ENCODE results near the gene GTF2IRD2. TPM values are rescaled to one million over a fixed set of nuclear protein-coding genes. Genes with fewer than 3 reads are reported as not detected.
"Not testable (repeated sequence)": the region's sequence is repeated elsewhere in the genome, so short reads cannot be mapped to it uniquely, and the experiment has no call there.

The GTF2IRD2 gene
- total RNA-seq, 1 experiment from 2014 or later = 9.3 TPM

DNA sequence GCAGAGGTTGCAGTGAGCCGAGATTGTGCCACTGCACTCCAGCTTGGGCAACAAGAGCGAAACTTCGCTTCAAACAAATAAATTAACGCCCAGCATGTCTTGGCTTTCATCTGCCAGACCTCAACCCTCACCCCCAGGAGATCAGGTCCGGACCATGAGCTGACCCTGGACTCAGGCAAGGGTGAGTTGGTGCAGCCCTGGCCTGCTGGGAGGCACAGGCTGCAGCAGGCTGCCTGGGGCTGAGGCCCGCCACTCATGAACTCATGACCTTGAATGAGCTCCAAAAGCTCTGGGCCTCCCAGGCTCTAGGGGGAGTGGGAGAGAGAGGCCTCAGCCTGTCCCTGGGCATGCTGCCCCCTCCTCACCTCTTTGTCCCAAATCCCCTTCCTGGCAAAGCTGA is 79.3 kb downstream of the GTF2IRD2 start:
- H3K9ac ChIP-seq (ENCODE audit: low read length) = not testable (repeated sequence)
- peak; percentile 41 for DNase-seq

DNA sequence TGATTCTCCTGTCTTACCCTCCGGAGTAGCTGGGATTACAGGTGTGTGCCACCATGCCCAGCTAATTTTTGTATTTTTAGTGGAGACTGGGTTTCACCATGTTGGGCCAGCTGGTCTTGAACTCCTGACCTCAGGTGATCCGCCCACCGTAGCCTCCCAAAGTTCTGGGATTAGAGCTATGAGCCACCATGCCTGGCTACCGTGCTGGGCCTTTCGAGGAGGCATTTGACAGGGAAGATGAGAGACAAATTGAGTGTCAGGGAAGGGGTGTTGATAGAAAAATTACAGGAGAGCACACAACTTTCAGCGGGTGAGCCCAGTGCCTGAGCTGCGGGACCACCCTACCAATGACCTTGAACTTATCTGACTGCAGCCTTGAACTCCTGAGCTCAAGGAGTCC is 81.3 kb downstream of the GTF2IRD2 start:
- not testable (repeated sequence) for H3K79me2 ChIP-seq (ENCODE audit: low read length); H3K4me1 ChIP-seq (ENCODE audit: low read length); H3K27ac ChIP-seq (ENCODE audit: low read length)

More for the DNA sequence above, 79.3 kb downstream of the GTF2IRD2 start:
- not testable (repeated sequence) for H4K20me1 ChIP-seq (ENCODE audit: insufficient read depth, low read depth, low read length); H3K4me2 ChIP-seq (ENCODE audit: low read depth, low read length, poor library complexity, severe bottlenecking); H3K9me3 ChIP-seq (ENCODE audit: low read length); H3K36me3 ChIP-seq (ENCODE audit: insufficient read depth, low read length); H3K4me3 ChIP-seq (ENCODE audit: low read length); H2AFZ ChIP-seq (ENCODE audit: low read length); H3K79me2 ChIP-seq (ENCODE audit: low read length); H3K9me2 ChIP-seq (replicated peaks; ENCODE audit: insufficient read depth, low read length); H3K27me3 ChIP-seq (ENCODE audit: low read length); H3K4me1 ChIP-seq (ENCODE audit: low read length); H3K27ac ChIP-seq (ENCODE audit: low read length)

DNA sequence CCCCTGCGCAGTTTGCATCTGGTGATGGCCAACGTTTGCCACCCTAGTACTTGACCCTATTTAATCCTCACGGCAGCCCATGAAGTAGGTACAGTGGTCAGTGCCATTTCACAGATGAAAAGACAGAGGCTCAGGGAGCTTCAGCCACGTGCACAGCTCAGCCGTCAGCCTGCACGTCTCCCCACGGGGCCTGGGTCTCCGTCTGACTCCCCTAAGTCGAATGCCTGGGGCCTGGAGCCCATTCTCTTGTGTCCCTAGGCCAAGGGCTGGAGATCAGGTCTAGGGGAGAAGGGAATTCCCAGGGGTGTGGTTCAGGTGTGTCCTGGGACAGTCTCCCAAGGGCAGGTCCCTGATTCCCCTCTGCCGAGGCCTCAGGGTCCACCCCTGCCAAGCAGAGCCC is 84.4 kb downstream of the GTF2IRD2 start:
- not testable (repeated sequence) for H4K20me1 ChIP-seq (ENCODE audit: insufficient read depth, low read depth, low read length); H3K27me3 ChIP-seq (ENCODE audit: low read length); H3K36me3 ChIP-seq (ENCODE audit: insufficient read depth, low read length); H3K4me1 ChIP-seq (ENCODE audit: low read length); H3K4me3 ChIP-seq (ENCODE audit: low read length); H3K4me2 ChIP-seq (ENCODE audit: low read depth, low read length, poor library complexity, severe bottlenecking); H3K79me2 ChIP-seq (ENCODE audit: low read length); H3K9me2 ChIP-seq (replicated peaks; ENCODE audit: insufficient read depth, low read length); H2AFZ ChIP-seq (ENCODE audit: low read length); H3K9me3 ChIP-seq (ENCODE audit: low read length)
- peak; percentile 41 for DNase-seq
- 0 out of 2 replicates have a peak overlapping the region, but pooled peaks have one; percentile 45 for H3K9ac ChIP-seq (ENCODE audit: low read length)
- peak overlapping the region; percentile 80 for H3K27ac ChIP-seq (ENCODE audit: low read length)

More for the DNA sequence above, 81.3 kb downstream of the GTF2IRD2 start:
- H3K4me3 ChIP-seq (ENCODE audit: low read length); DNase-seq; H3K27me3 ChIP-seq (ENCODE audit: low read length); H3K9me3 ChIP-seq (ENCODE audit: low read length); H2AFZ ChIP-seq (ENCODE audit: low read length); H3K9ac ChIP-seq (ENCODE audit: low read length); H3K4me2 ChIP-seq (ENCODE audit: low read depth, low read length, poor library complexity, severe bottlenecking); H3K9me2 ChIP-seq (replicated peaks; ENCODE audit: insufficient read depth, low read length); H4K20me1 ChIP-seq (ENCODE audit: insufficient read depth, low read depth, low read length); H3K36me3 ChIP-seq (ENCODE audit: insufficient read depth, low read length): not testable (repeated sequence)

DNA sequence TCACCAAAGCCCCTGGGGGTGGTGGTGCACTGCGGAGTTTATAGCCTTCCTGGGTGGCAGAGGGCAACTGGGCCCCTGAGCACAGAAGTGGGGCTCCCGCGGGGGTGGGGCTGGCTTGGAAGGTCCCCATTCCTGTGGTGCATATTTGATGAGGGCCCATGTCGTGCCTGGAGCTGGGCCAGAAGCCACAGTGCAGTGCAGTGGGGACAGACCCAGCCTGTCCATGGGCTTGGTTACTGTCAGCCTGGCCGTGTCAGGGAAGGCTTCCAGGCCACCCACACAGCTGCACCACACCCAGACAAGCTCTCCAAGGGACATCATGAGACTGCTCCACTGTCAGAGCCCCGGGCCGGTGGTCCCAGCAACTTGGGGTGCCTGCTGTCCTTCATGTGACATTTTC is 84.9 kb downstream of the GTF2IRD2 start:
- DNase-seq; H3K9me2 ChIP-seq (replicated peaks; ENCODE audit: insufficient read depth, low read length); H3K9me3 ChIP-seq (ENCODE audit: low read length); H3K4me3 ChIP-seq (ENCODE audit: low read length); H3K36me3 ChIP-seq (ENCODE audit: insufficient read depth, low read length); H3K4me2 ChIP-seq (ENCODE audit: low read depth, low read length, poor library complexity, severe bottlenecking); H4K20me1 ChIP-seq (ENCODE audit: insufficient read depth, low read depth, low read length); H3K27me3 ChIP-seq (ENCODE audit: low read length); H3K79me2 ChIP-seq (ENCODE audit: low read length); H3K4me1 ChIP-seq (ENCODE audit: low read length); H3K9ac ChIP-seq (ENCODE audit: low read length); H2AFZ ChIP-seq (ENCODE audit: low read length): not testable (repeated sequence)
- H3K27ac ChIP-seq (ENCODE audit: low read length) = peak overlapping the region; percentile 80

DNA sequence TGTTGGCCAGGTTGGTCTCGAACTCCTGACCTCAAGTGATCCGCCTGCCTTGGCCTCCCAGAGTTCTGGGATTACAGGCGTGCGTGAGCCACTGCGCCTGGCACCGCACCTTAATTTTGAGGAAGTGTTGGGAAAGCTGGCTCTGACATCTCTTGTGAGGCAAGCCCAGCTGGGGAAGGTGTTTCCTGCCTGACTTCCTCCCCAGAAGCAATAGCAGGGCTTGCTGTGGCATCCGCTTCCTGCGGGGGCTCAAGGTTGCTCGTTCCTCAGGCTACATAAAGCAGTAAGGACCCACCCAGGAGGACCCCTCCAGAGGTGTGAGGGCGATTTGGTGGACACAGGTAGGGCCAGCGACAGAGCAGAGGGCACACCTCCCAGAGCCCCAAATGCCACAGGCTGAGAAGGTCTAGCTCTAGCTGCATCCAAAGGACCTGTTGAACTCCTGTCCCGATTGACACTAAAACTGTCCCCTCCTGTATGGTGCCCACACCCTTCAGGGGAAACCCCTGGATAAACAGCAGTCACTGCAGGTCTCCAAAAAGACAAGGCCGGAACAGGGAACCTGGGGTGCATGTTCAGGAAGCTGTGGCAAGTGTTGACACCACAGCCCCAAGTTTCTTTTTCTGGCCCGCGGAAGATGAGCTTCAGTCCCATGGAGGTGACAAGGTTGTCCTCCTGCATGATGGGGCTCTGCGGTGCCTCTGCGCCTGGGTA is 86.0 kb downstream of the GTF2IRD2 start:
- DNase-seq; H3K27ac ChIP-seq (ENCODE audit: low read length); H3K4me1 ChIP-seq (ENCODE audit: low read length); H2AFZ ChIP-seq (ENCODE audit: low read length); H3K9ac ChIP-seq (ENCODE audit: low read length); H3K9me2 ChIP-seq (replicated peaks; ENCODE audit: insufficient read depth, low read length); H3K27me3 ChIP-seq (ENCODE audit: low read length); H3K4me2 ChIP-seq (ENCODE audit: low read depth, low read length, poor library complexity, severe bottlenecking); H4K20me1 ChIP-seq (ENCODE audit: insufficient read depth, low read depth, low read length); H3K79me2 ChIP-seq (ENCODE audit: low read length); H3K36me3 ChIP-seq (ENCODE audit: insufficient read depth, low read length); H3K9me3 ChIP-seq (ENCODE audit: low read length); H3K4me3 ChIP-seq (ENCODE audit: low read length): not testable (repeated sequence)

DNA sequence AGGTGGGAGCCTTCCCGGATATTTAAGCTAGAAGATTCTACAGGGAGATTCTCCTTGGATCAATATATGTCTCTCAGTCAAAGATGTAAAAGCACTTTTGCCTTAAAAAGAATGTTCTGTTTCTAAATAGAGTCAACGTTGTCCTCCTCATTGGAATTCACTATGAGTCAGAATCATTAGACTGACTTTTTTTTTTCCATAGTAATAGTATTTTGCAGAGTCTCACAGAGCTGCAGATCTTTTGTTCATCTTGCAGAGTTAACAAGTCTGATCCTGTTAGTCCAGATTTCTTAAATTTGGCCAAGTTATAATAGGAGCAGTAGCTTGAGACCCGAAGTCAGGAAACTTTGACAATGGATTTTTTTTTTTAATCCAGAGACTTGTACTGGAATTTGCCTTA is 92.4 kb downstream of the GTF2IRD2 start:
- H3K27ac ChIP-seq (ENCODE audit: low read length); H3K4me1 ChIP-seq (ENCODE audit: low read length); H3K4me3 ChIP-seq (ENCODE audit: low read length); H3K36me3 ChIP-seq (ENCODE audit: insufficient read depth, low read length); H4K20me1 ChIP-seq (ENCODE audit: insufficient read depth, low read depth, low read length); H3K9me3 ChIP-seq (ENCODE audit: low read length); H2AFZ ChIP-seq (ENCODE audit: low read length); H3K9me2 ChIP-seq (replicated peaks; ENCODE audit: insufficient read depth, low read length); H3K4me2 ChIP-seq (ENCODE audit: low read depth, low read length, poor library complexity, severe bottlenecking); H3K27me3 ChIP-seq (ENCODE audit: low read length); H3K79me2 ChIP-seq (ENCODE audit: low read length); DNase-seq; H3K9ac ChIP-seq (ENCODE audit: low read length): not testable (repeated sequence)

DNA sequence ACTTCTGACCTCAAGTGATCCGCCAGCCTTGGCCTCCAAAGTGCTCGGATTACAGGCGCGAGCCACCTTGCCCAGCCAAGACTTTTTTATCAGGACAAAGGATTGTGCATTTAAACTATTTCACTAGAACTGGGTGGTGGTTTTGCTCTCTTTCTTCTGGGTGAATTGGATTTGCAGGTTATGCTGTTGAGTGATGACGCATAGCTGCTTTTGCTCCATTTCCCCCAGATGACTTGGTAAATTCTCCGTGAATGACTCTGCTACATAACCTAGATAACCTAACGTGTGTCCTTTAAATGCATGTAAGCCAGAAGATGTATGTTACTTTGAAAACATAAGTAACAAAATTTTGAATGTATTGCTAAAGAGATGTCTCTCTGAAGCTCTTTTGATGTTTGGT is 93.1 kb downstream of the GTF2IRD2 start:
- not testable (repeated sequence) for H3K4me1 ChIP-seq (ENCODE audit: low read length); H3K9me3 ChIP-seq (ENCODE audit: low read length); H3K27ac ChIP-seq (ENCODE audit: low read length); DNase-seq; H3K4me2 ChIP-seq (ENCODE audit: low read depth, low read length, poor library complexity, severe bottlenecking); H3K9ac ChIP-seq (ENCODE audit: low read length); H3K36me3 ChIP-seq (ENCODE audit: insufficient read depth, low read length); H3K79me2 ChIP-seq (ENCODE audit: low read length); H3K4me3 ChIP-seq (ENCODE audit: low read length); H3K27me3 ChIP-seq (ENCODE audit: low read length); H2AFZ ChIP-seq (ENCODE audit: low read length); H3K9me2 ChIP-seq (replicated peaks; ENCODE audit: insufficient read depth, low read length); H4K20me1 ChIP-seq (ENCODE audit: insufficient read depth, low read depth, low read length)

DNA sequence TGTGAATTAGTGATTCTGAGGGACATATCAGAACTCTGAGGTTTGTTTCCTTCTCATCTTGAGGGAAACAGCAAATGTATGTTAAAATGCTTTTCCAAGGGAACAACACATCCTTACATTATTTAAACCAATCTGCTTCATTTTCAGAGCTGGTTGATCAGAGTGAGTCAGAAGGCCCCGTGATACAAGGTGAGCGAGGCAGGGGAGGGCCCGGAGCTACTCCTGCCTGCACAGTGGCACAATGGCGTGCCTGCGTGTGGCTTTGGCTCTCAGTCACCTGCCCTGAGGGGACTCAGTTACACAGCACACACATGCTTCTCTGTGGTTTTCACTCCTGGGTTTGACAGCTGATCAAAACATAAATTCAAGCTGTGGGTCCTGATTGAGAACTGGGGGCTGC is 94.7 kb downstream of the GTF2IRD2 start:
- H3K9me2 ChIP-seq (replicated peaks; ENCODE audit: insufficient read depth, low read length); H3K79me2 ChIP-seq (ENCODE audit: low read length); H3K9me3 ChIP-seq (ENCODE audit: low read length); H3K36me3 ChIP-seq (ENCODE audit: insufficient read depth, low read length); DNase-seq; H3K4me1 ChIP-seq (ENCODE audit: low read length); H3K27ac ChIP-seq (ENCODE audit: low read length); H3K4me2 ChIP-seq (ENCODE audit: low read depth, low read length, poor library complexity, severe bottlenecking); H3K27me3 ChIP-seq (ENCODE audit: low read length); H3K9ac ChIP-seq (ENCODE audit: low read length); H3K4me3 ChIP-seq (ENCODE audit: low read length); H4K20me1 ChIP-seq (ENCODE audit: insufficient read depth, low read depth, low read length); H2AFZ ChIP-seq (ENCODE audit: low read length): not testable (repeated sequence)
